Activated T-cell treated with anti-CD3 and anti-CD28 coated beads, Interleukin-2, amount 50 U/mL, for 4 hours (primary cell): ENCODE results near the gene COL26A1. TPM values are rescaled to one million over a fixed set of nuclear protein-coding genes. Genes with fewer than 3 reads are reported as not detected.
A peak's percentile ranks its signal among the peaks of the same experiment; 100 is the strongest.
"Not testable (repeated sequence)": the region's sequence is repeated elsewhere in the genome, so short reads cannot be mapped to it uniquely, and the experiment has no call there.

Source experiments
- ATAC-seq, 2 donors: fragments of 200-7000 bp; cut with Tn5 transposase; one replicate each; pipeline ENCODE4 v1.10.0; 2021
- DNase-seq: peaks from one replicate; pipeline ENCODE4 v3.0.0-alpha.2; 2020
- H3K27me3 Mint-ChIP-seq: one replicate; pipeline ENCODE4 v1.8.0; 2021; ENCODE audit warnings: low read depth, mixed read lengths
- H3K36me3 Mint-ChIP-seq: one replicate; pipeline ENCODE4 v1.8.0; 2022; ENCODE audit warnings: mixed read lengths; ENCODE audit not compliant: insufficient read depth
- H3K4me1 Mint-ChIP-seq: one replicate; pipeline ENCODE4 v1.8.0; 2021; ENCODE audit warnings: low read depth, mixed read lengths
- H3K4me3 Mint-ChIP-seq: one replicate; pipeline ENCODE4 v1.8.0; 2021; ENCODE audit warnings: mild to moderate bottlenecking, moderate library complexity, mixed read lengths
- H3K9me3 Mint-ChIP-seq: one replicate; pipeline ENCODE4 v1.8.0; 2021; ENCODE audit warnings: mixed read lengths
- total RNA-seq, 3 donors: library from RNA; stranded (reverse); gene quantifications; one replicate each; pipeline ENCODE4 v1.2.1, GENCODE V29; 2021

The COL26A1 gene
- total RNA-seq, 3 donors from 2014 or later = 0.05 TPM; not detected in 2

DNA sequence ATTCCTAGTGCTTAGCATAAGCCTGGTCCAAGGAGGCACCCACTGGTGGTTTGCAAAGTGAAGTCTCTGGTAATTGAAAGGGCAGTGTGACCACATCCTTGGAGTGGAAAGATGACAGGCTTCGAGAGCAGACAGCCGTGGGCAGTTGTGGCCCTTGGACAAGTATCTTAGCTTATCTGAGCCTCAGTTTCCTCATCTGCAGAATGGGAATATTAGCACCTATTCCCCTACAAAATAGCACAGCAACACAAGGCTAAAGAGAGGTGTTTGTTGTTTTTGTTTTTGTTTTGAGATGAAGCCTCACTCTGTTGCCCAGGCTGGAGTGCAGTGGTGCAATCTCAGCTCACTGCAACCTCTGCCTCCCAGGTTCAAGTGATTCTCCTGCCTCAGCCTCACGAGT lies 237.1 kb downstream of the COL26A1 start:
- H3K36me3 Mint-ChIP-seq = no peaks in the 10 kb centered on the region
- no peaks in the 10 kb centered on the region for H3K4me1 Mint-ChIP-seq
- no peaks in the 10 kb centered on the region for H3K9me3 Mint-ChIP-seq
- DNase-seq = no peak
- ATAC-seq = no peak
- H3K27me3 Mint-ChIP-seq = peaks cover 2% of the 10 kb centered on the region
- H3K4me3 Mint-ChIP-seq = no peak overlapping the region

DNA sequence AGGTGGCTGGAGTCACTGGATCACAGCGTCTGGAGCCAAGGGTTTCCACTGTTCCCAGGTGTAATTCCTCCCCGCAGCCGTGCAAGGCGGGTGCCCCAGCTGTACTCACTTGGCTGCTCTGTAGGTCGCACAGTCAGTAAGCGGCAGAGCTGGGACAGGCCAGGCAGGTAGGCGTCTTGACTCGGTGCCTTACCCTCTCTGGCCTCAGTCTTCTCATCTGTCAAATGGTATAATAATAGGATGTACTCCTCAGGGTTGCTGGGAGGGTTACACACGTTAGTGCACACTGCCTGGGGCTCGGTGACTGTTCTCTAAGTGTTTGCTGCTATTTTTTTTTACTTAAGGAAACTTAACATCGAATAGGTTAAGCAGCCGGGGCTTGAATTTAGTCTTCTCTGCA lies 239.4 kb downstream of the COL26A1 start:
- no peak for DNase-seq
- Mint-ChIP-seq H3K27me3 (no peaks in the 10 kb centered on the region), H3K4me3 (no peak overlapping the region), H3K36me3 (no peaks in the 10 kb centered on the region), H3K9me3 (no peaks in the 10 kb centered on the region), H3K4me1 (no peaks in the 10 kb centered on the region)
- ATAC-seq = no peak

DNA sequence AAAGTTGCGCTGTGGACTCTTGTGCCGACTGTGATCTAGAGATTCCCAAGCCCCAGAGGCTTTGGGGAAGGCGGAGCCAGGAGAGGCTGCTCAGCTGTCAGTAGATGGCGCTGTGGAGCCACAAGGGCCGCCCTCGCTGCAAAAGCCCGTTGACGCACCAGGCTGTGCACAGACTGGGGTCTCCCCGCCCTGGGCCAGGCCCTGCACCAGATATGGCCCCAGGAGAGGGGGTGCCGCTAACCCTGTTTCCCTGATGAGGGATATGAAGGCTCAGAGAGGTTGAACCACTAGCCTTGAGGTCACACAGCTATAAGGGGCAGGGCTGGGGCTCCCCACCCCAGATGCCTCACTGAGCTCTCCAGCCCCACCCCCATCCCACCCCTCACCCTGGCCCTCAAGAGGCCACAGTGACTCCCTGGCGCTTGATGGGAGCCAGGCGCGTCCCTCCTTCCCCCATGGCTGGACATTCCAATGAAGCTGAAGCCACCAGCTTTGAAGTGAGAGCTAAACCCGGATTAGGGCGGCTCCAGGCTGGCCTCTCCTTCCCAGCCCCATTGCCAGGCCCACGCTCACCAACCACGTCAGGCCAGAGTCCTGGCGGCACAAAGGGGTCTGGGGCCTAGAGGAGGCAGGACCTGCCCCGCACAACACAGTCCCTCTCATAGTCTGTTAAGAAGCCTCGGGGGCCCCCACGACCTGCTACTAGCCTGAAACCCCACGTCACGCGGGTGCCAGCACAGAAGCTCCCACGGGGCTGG lies 240.0 kb downstream of the COL26A1 start:
- DNase-seq (peak; percentile 64), ATAC-seq (peak; percentile 84 to 90)
- H3K27me3 Mint-ChIP-seq = no peaks in the 10 kb centered on the region
- H3K4me3 Mint-ChIP-seq = no peak overlapping the region
- no peaks in the 10 kb centered on the region for H3K36me3 Mint-ChIP-seq
- no peaks in the 10 kb centered on the region for H3K9me3 Mint-ChIP-seq
- no peaks in the 10 kb centered on the region for H3K4me1 Mint-ChIP-seq

DNA sequence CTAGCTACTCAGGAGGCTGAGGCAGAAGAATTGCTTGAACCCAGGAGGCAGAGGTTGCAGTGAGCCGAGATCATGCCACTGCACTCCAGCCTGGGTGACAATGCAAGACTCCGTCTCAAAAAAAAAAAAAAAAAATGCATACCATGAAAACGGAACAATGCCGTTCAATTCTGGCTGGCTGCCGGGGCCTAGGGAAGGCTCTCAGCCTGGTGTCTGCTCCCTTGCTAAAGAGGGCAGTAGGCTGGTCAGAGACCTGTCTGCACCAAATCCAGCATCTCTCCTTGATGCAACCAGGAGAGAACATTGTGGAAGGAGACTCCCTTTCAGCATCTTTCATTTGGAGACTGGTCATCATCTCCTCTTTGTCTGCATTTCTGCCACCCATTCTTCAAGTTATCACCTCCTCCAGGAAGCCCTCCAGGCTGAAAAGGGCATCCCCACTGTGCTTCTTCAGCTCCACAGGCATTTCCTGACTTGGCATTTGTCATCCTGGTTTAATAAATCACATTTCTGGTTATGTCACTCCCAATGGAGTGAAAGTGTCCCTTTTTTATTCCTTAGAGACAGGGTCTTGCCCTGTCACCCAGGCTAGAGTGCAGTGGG lies 241.8 kb downstream of the COL26A1 start:
- H3K36me3 Mint-ChIP-seq = no peaks in the 10 kb centered on the region
- no peak for ATAC-seq

DNA sequence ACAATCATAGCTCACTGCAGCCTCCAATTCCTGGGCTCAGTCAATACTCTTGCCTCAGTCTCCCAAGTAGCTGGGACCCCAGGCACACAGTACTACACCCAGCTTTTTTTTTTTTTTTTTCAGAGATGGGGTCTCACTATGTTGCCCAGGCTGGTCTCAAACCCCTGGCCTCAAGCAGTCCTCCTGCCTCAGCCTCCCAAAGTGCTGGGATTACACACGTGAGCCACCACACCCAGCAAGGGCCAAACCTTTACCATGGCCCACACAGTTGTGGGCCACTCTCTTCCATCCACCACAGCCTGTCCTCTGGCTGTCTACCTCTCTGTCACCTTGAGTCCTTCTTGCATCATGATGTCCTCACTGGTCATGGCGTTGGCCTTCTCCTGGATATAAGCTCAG lies 242.3 kb downstream of the COL26A1 start:
- DNase-seq, H3K27me3 Mint-ChIP-seq, H3K4me1 Mint-ChIP-seq, H3K36me3 Mint-ChIP-seq, H3K9me3 Mint-ChIP-seq, ATAC-seq, H3K4me3 Mint-ChIP-seq: not testable (repeated sequence)

More for the DNA sequence above, 241.8 kb downstream of the COL26A1 start:
- Mint-ChIP-seq H3K4me3 (no peak overlapping the region), H3K4me1 (no peaks in the 10 kb centered on the region), H3K27me3 (no peaks in the 10 kb centered on the region), H3K9me3 (no peaks in the 10 kb centered on the region)
- DNase-seq = no peak

DNA sequence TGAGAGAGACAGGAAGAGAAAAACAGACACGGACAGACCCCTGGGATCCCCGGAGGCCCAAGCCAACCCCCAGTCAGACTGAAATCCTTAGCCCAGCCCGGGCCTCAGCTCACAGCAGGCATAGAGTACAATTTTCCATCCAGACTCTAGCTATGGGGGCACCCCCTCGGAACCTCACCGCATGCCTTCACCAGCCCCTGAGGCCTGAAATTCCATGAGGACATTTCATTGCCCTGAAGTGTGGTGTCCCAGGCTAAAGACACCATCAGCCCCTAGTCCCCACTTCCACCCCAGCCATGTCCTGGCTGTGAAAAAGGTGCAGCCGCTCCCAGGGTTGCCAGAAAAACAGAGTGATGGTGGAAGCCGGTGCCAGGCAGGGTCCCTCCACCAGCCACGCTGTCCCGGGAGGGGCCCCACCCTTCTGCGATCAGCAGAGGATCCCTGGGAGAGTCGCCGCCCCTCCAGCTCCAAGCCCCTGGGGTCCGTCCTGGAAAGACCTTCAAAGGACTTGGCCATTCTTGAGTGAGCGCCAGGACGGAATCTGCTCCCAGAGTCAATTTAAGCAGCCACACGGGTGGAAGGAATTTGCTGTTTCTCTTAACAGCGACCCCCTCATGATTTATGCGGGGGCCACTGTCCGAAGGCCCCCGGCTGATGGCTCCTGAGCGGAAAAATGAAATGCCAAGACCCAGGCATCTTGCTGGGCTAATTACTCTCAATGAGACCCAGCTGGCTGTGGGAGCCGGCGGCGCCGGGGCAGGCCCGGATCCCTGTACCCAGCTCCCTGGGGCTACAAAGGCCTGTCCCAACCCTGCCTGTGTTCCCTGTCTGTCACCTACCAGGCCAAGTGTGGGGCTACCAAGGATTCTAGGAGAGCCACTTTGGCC lies 243.2 kb downstream of the COL26A1 start:
- no peaks in the 10 kb centered on the region for H3K4me1 Mint-ChIP-seq
- H3K36me3 Mint-ChIP-seq = no peaks in the 10 kb centered on the region
- DNase-seq (no peak), ATAC-seq (no peak)
- no peaks in the 10 kb centered on the region for H3K9me3 Mint-ChIP-seq
- H3K4me3 Mint-ChIP-seq = no peak overlapping the region
- H3K27me3 Mint-ChIP-seq = peaks cover 5% of the 10 kb centered on the region

DNA sequence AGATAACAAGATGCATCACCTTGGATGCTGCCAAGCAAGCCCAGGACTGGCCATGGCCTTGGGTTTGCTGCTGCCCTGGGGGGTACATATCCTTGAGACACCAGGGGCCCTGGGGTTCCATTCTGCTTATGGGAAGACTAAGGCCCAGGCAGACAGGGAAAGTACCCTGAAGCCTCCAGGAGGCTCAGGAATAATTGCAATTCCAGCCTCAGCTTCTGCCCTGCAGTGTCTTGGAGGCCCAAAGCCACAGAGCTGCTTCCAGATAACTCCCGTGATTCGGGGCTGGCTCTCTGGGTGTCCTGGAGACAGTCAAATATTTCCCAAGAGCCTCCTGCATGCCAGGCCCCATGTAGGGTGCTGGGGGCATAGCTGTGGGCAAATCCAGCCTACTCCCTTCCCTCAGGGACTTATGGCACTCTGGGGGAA lies 243.8 kb downstream of the COL26A1 start:
- ATAC-seq (no peak), DNase-seq (no peak)
- no peaks in the 10 kb centered on the region for H3K36me3 Mint-ChIP-seq
- no peaks in the 10 kb centered on the region for H3K9me3 Mint-ChIP-seq
- no peaks in the 10 kb centered on the region for H3K4me1 Mint-ChIP-seq
- peaks cover 5% of the 10 kb centered on the region for H3K27me3 Mint-ChIP-seq
- H3K4me3 Mint-ChIP-seq = no peak overlapping the region

Other genes starting within 250 kb of the COL26A1 start
- under 1 TPM; 0.18 to 0.46 (median 0.33) TPM for gene SERPINE1, start 235.8 kb upstream of the COL26A1 start, total RNA-seq
- 10 to 100 TPM; 27.6 to 32.9 (median 28.3) TPM for gene AP1S1, start 208.4 kb upstream of the COL26A1 start, total RNA-seq
- gene VGF, start 197.3 kb upstream of the COL26A1 start, total RNA-seq = not detected
- not detected for gene NAT16, start 182.6 kb upstream of the COL26A1 start, total RNA-seq
- not detected for gene MOGAT3, start 161.8 kb upstream of the COL26A1 start, total RNA-seq
- gene PLOD3, start 145.3 kb upstream of the COL26A1 start, total RNA-seq = 10 to 100 TPM; 30.1 to 38.9 (median 33.2) TPM
- 10 to 100 TPM; 50.4 to 55.0 (median 53.2) TPM for gene ZNHIT1, start 144.7 kb upstream of the COL26A1 start, total RNA-seq
- gene CLDN15, start 125.1 kb upstream of the COL26A1 start, total RNA-seq = 10 to 100 TPM; 15.6 to 18.5 (median 17.6) TPM
- 100 to 1,000 TPM; 126 to 148 (median 136) TPM for gene FIS1, start 117.8 kb upstream of the COL26A1 start, total RNA-seq
- 10 to 100 TPM in 1 of 3 donors, 1 to 10 TPM in 2; 7.7 to 10.7 (median 8.3) TPM for gene IFT22, start 41.1 kb upstream of the COL26A1 start, total RNA-seq